Stimulated activated CD4-positive, alpha-beta T cell treated with anti-CD3 and anti-CD28 coated beads, Interleukin-2, amount 100 ng/mL, for 4 hours (primary cell): ENCODE data around the gene TBRG1.

Experiments
- DNase-seq: peaks from one replicate; pipeline ENCODE4 v3.0.0-alpha.2; 2020; ENCODE audit warnings: low read depth

Gene TBRG1

GRCh38 chr11:124612567-124613246 lies 10.0 kb upstream of the TBRG1 start:
- no peak for DNase-seq

GRCh38 chr11:124618863-124619262 lies 3.8 kb upstream of the TBRG1 start:
- DNase-seq: no peak

- DNase-seq: no peak
These were observed 1.3 kb downstream of the TBRG1 start for GRCh38 chr11:124623861-124624525.

GRCh38 chr11:124625504-124626168 lies 3.0 kb downstream of the TBRG1 start:
- DNase-seq: no peak

- no peak for DNase-seq
These were observed 4.9 kb downstream of the TBRG1 start for GRCh38 chr11:124627546-124627945.

GRCh38 chr11:124629961-124630360 lies 7.3 kb downstream of the TBRG1 start:
- no peak for DNase-seq

GRCh38 chr11:124633355-124633754 lies 10.7 kb downstream of the TBRG1 start:
- DNase-seq: no peak

- no peak for DNase-seq
These were observed 13.3 kb downstream of the TBRG1 start for GRCh38 chr11:124635932-124636331.

- DNase-seq: no peak
These were observed 15.8 kb downstream of the TBRG1 start for GRCh38 chr11:124638500-124638899.

GRCh38 chr11:124639186-124639585 lies 16.5 kb downstream of the TBRG1 start:
- DNase-seq: no peak

GRCh38 chr11:124640666-124641065 lies 18.0 kb downstream of the TBRG1 start:
- DNase-seq: no peak

- no peak for DNase-seq
These were observed 20.0 kb downstream of the TBRG1 start for GRCh38 chr11:124642628-124643027.

GRCh38 chr11:124643042-124643604 lies 20.5 kb downstream of the TBRG1 start:
- no peak for DNase-seq

GRCh38 chr11:124643605-124644425 lies 21.2 kb downstream of the TBRG1 start:
- DNase-seq: no peak

GRCh38 chr11:124644426-124645280 lies 22.0 kb downstream of the TBRG1 start:
- no peak for DNase-seq

- DNase-seq: no peak
These were observed 23.5 kb downstream of the TBRG1 start for GRCh38 chr11:124646148-124646547.

GRCh38 chr11:124648610-124649009 lies 25.9 kb downstream of the TBRG1 start:
- DNase-seq: no peak

- DNase-seq: no peak
These were observed 34.3 kb downstream of the TBRG1 start for GRCh38 chr11:124656774-124657630.

GRCh38 chr11:124657904-124658303 lies 35.2 kb downstream of the TBRG1 start:
- DNase-seq: no peak

GRCh38 chr11:124658501-124658900 lies 35.8 kb downstream of the TBRG1 start:
- DNase-seq: no peak
